Myocyte (in vitro differentiated cells): Measurements from ENCODE around the gene NSMCE4A. TPM values are rescaled to one million over a fixed set of nuclear protein-coding genes. Genes with fewer than 3 reads are reported as not detected.
"Not testable (repeated sequence)": the region's sequence is repeated elsewhere in the genome, so short reads cannot be mapped to it uniquely, and the experiment has no call there.

Source experiments
- DNase-seq: peaks from one replicate; pipeline ENCODE4 v3.0.0-alpha.2; 2012; ENCODE audit warnings: low read depth
- polyA plus RNA-seq: library from polyadenylated mRNA; unstranded; fragments of >200 nt; gene quantifications from one replicate; pipeline ENCODE4 v1.2.1, GENCODE V29; 2012; ENCODE audit warnings: missing spikeins
- total RNA-seq: library from RNA; depleted of rRNA; stranded (reverse); fragments of >200 nt; gene quantifications from 2 replicates; pipeline ENCODE4 v1.2.3, GENCODE V29; 2014

NSMCE4A gene, protein sequence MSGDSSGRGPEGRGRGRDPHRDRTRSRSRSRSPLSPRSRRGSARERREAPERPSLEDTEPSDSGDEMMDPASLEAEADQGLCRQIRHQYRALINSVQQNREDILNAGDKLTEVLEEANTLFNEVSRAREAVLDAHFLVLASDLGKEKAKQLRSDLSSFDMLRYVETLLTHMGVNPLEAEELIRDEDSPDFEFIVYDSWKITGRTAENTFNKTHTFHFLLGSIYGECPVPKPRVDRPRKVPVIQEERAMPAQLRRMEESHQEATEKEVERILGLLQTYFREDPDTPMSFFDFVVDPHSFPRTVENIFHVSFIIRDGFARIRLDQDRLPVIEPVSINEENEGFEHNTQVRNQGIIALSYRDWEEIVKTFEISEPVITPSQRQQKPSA
- total RNA-seq = 24.4 and 24.6 TPM in 2 replicates
- 8.4 TPM for polyA plus RNA-seq

DNA sequence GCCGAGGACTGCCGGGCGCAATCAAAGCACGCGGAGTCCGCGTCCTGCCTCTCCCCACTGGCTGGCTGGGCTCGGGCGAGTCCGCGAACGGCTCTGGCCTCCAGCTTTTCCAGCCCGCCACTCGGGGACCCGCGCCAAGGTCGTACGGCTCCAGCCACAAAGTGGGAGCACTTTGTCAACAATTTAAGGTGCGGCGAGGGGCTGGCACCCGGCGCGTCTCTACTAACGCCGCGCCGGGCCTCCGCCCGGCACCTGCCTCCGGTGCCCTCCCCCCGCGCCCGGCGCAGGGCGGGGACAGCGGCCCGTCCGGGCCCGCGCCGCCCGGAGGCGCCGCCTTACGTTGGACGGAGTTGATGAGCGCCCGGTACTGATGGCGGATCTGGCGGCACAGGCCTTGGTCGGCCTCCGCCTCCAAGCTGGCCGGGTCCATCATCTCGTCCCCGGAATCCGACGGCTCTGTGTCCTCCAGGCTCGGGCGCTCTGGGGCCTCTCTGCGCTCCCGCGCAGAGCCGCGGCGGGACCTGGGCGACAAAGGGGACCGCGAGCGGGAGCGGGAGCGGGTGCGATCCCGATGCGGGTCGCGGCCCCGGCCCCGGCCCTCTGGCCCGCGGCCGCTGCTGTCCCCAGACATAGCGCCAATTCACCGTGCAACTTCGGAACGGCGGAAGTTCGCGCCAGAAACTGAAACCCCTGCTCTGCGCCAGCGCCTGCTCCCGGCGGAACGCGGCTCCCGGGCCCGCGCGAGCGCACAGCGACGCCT is at the start of gene NSMCE4A:
Gene NSMCE4A (minus strand): TSS at position 683 of the 760 bp plus-strand sequence. CDS start 52 bp downstream, at position 631.
- peak; percentile 79 for DNase-seq

DNA sequence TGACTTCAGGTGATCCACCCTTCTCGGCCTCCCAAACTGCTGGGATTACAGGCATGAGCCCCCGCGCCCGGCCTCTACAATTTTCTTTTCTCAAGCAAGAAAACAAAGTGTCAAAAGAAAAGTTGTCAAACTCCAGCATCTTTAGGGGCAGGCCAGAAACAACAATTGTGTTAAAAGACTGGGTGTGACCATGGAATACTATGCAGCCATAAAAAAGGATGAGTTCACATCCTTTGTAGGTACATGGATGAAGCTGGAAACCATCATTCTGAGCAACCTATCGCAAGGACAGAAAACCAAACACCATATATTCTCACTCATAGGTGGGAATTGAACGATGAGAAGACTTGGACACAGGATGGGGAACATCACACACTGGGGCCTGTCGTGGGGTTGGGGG is 48.2 kb upstream of the NSMCE4A start:
- not testable (repeated sequence) for DNase-seq

DNA sequence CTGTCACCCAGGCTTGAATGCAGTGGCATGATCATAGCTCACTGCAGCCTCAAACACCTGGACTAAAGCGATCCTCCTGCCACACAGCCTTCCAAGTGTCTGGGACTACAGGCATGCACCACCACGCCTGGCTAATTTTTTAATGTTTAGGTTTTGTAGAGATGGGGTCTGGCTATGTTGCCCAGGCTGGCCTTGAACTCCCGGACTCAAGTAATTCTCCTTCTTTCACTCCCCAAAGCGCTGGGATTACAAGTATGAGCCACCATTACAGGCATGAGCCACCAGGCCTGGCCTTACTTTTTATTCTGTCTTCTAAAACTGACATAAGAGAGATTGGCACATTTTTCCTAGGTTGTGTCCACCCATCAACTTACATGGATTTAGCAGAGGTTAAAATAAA is 47.3 kb upstream of the NSMCE4A start:
- DNase-seq = no peak

DNA sequence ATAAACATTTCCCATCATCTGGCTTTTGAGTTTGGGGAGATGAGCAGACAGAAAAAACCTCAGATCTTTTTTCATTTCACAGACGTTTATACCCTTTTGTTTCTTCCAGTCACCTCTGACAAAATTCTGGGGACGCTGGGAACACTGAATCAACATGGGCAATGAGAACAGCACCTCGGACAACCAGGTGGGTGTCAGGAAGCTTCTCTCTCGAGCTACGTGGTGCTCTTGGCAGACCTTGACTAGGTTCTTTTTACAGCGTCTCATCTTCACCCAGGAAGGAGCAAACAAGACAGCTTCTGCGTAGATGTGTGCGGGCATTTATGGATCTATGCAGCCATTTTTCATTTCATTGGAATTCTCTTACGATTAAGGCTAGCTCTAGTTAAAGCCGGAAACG is 46.8 kb upstream of the NSMCE4A start:
- no peak for DNase-seq

DNA sequence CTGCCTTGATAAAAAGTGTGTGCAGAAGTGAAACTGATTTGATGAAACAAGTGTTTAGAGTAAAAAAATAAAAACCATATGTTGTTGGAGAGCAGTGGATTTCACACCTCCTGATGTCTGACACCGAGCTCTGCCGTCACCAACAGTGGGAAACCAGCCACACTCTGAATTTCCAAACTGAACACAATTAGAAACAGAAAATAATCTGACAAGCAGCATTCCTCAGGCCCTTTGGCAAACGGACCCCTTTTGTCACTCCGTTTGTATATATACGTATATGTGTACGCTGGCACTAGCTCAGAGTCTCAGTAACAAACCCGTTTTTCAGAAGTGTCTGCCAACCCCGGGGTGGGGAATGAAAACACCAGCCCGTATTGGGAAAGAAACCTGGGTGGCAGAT is 46.4 kb upstream of the NSMCE4A start:
- DNase-seq = no peak

DNA sequence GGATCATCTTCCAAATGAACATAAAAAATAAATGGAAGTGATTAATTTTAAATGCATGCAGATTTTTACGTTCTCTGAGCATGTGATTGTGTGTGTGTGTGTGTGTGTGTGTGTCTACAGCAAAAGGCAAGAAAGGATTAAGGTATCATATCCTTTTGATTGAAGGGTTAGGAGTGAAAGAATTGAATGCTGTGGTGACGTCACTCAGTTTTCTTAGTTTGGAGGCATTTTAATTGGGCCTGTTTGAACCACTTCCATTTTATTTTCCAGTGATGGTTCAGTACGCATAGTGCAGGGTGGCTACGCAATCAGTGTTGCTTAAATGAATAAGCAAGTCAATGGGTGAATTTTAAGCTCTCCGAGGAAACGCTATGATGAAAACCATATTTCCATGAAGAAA is 45.2 kb upstream of the NSMCE4A start:
- DNase-seq = no peak

DNA sequence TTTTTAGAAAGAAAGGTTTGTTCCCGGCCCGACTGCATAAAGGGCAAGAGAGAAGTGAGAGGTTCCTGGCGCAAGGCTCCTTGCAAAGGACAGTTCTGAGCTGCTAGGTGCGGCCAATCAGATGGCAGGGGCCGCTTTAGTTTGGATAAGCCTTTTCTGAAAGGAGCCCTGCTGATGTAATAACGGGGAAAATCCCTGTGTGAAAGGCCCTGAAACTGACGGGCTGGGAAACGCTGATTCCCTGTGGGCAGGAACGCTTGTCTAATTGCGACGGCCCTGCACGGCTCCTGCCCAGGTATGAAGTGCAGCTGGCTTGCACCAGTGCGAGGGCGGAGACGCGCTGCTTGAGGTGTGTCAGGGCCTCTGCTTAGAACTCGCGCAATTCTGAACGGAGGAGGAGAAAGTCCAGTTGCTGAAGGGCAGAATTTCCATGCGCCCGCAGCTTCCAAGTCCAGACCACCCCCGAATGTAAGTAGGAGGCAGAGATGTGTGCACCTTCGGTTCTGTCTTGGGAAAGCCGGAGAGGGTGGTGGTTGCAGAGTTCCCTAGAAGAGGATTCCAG is 44.5 kb upstream of the NSMCE4A start:
- DNase-seq = no peak

DNA sequence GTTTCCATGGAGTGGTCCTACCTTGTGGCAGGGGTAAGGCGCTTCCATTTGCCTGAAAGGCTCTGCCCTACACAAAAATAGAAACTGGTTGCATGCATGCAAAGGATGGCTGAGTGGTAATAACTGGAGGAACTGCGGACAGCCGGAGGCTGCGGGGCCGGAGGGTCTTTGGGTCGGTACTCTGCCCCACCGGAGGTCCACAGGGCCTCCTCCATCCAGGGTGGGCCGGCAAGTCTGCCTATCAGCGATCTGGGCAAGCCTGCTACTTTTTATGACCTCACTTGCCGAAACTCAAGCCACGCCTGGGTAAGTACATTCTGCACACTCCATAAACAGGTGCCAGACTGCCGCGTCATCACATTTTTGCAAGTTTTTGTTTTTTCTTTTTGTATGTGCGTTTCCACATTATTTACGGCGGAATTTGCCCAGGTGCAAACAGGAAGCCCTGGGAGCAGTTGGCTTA is 44.0 kb upstream of the NSMCE4A start:
- no peak for DNase-seq

DNA sequence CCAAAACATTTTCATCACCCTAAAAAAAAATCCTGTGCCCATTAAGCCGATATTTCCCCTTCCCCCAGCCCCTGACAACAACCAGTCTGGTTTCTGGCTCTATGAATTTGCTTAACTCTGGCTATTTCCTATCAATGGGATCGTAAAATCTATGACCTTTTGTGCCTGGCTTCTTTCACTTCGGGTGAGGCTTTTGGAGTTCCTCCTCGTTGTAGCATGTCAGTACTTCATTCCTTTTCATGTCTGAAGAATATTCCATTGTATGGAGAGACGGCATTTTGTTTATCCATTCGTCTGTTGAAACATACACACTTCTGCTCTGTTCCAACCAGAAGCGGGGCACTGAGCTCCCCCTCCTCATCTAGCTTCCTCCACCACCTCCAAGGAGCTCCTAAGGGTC is 43.5 kb upstream of the NSMCE4A start:
- DNase-seq = no peak

DNA sequence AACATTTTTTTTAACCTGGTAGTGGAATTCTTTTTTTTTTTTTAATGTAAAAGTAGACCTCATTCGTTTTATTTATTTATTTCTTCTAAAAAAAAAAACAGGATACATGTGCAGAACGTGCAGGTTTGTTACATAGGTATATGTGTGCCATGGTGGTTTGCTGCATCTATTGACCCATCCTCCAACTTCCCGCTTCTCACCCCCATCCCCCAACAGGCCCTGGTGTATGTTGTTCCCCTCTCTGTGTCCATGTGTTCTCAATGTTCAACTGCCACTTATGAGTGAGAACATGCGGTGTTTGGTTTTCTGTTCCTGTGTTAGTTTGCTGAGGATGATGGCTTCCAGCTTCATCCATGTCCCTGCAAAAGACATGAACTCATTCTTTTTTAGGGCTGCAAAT is 42.9 kb upstream of the NSMCE4A start:
- not testable (repeated sequence) for DNase-seq

DNA sequence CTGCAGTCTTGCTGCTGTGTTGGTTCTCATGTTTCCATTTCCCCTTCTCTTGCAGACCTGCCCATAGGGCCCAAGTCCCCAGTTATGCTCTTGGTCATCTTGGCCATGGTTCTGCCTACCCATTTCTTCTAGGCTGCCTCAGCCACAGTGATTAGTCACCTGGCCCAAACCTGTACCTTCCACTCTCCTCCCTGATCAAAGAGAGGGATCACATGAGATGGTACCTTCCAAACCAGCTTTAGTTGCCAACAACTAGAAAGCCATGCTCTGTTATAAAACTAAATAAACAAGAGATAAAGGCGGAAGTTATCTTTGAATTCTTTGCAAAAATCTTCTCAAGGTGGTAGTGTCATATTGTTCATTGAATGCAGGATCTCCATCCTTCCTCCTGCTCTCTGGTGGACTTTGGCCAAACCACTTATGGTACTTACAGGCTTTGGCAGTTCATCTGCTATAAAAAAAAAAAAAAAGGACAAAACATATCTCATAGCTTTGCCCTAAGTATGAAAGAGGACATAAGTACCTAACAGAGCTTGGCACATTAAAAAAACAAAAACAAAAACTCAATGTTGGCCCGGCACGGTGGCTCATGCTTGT is 39.7 kb upstream of the NSMCE4A start:
- DNase-seq = no peak

DNA sequence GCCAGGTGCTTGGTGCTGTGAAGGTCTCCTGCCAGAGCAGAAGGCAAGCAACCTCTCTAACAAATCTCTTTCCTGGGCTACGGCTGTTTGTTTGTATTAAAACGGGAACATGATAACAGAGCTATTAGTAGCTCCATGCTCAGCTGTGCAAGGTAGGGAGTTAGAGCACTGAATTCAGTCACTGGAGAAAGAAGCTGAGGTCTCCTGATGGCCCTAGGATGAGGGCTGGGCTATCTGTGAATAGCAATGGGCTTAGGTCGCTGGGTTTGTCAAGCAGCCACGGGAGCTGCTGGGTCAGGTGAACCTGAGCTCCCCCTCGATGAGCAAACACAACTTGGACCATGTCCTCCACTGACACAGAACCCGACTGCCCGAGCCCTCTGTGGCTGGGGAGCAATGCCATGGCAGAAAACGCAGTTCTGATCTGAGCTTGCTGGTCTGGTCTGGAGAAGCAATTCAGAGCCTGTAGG is 38.3 kb upstream of the NSMCE4A start:
- peak; percentile 72 for DNase-seq

DNA sequence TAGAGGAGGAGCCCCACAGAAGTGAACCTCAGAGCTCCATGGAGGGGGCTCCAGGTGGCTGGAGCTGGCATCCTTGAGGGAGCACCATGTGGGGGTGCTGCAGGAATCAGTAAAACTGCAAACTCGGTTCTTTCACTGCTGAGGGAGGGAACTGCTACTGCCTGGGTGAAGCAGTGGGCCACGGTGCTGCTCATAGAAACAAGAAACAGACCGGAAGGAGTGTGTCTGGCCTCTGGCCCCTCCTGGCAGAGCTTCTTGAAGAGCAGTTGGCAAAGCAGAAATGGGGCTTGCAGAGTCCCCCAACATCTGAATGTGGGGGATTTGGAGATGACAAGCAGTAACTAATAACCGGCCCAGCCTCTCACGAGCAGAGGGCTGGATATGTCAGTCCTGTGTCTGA is 37.7 kb upstream of the NSMCE4A start:
- DNase-seq = no peak

DNA sequence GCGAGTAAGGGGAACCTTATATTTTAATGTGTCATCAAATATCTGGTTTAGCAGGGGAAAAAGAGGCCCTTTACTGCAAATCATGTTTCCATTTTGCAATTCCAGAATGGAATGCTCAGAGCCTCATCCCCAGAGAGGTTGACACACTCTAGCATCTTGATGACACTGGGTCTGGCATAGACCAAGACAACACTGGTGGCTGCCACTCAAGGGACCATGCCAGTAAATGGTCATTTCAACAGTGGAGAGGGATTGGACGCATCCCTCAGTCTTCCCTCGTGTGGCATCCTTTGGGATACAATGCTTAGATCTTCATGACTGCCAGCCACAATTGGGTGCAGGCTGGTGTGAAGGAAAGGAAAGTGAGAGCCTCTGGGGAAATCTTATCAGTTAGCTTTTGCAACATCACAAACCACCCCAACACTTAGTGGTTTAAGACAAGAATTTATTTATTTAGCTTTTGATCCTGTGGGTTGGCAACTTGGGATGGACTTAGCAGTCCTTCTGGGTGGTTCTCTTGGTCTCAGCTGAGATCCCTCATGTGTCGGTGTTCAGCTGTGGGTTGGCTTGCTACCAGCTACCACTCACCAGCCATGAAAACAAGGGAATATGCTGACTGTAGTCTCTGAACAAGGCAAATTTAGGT is 35.5 kb upstream of the NSMCE4A start:
- DNase-seq = peak; percentile 79

DNA sequence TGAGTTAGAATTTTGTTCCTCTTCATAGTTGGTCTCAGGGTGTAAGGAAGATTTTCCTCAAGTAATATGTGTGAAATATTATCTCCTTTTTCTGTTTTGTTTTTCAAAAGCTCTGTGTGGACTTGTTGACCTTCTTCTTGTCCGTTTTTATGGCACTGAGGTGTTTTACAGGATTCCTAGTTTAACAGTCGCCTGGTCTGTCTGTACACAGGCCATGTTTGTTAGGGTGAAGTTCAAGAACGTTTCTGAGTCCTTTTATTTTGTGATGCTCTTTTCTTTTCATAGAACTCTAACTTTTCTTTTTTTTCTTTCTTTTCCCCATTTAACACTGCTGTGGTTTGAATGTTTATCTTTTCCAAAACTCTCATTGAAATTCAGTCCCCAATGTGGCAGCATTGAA is 32.4 kb upstream of the NSMCE4A start:
- DNase-seq = no peak

DNA sequence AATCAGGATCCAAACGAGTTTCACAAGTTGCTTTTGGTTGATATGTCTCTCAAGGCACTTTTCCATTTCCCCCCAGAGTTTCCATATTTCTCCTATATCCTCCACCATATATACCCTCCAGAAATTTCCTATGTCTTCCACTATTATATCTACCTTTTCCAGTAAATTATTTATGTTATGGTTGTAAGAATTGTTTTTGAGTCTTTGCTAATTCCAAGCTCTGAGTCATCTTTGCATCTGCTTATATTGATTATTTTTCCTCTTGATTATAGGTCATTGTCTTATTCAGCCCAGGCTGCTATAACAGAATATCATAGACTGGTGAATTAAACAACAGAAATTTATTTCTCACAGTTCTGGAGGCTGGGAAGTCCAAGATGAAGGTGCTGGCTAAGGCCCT is 26.7 kb upstream of the NSMCE4A start:
- DNase-seq = no peak

DNA sequence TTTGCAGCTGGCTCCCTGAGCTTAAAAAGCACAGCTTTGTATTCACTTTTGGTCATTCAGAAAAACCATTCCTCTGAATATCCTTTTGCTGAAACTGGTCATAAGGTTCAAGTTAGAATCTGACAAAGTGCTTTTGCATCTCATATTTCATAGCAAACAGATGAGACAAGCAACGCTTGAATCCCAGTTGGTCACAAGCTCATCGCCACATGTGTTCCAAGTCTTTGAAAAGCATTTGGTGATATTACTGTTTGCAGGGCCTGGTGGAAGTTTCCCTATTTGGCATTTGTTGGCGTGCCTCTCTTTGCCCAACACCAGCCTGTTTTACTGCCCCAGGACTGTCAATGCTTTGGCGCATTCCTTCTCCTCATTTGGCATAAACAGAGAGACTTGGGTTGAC is 24.3 kb upstream of the NSMCE4A start:
- DNase-seq = peak; percentile 91

DNA sequence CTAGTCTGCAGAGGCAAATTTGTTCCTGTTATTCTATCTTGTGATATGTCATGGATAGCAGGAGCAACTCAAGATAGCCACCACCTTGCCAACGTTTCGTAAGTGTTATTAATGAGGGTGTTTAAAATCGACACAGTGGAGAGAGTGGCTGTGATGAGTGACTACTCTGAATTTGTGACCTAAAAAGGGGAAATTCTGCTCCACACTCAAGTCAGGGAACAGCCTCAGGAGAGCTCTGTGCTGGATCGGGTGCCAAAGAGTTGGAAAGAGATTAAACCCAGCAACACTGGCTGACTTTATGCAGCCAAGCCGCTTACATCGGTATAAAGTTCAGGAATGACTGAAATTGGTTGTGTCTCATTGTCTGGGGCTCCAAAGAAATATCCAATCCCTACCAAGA is 23.4 kb upstream of the NSMCE4A start:
- DNase-seq = no peak

DNA sequence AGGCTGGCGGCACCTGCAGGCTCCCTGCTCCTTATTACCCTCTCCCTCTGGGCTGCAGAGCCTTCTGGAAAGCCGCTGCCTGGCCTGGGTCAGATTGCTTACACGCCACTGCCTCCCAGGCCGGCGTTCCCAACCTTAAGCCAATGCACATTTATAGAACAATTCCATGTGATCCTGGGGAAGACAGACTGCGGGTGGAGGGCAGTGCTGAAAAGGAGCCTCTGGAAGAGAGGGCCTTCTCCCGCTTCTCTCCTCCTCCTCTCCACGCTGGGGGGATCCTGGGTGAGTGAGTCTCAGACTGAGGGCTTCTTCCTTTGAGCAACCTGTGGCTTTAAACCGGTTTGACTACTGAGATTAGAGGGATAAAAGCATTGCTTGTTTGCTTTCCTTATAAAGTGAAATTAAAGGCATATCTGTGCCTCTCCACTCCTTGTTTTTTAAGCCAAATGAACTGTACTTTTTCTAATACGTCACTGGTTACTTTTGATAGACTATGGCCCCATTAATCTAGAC is 19.5 kb upstream of the NSMCE4A start:
- DNase-seq = peak; percentile 71

DNA sequence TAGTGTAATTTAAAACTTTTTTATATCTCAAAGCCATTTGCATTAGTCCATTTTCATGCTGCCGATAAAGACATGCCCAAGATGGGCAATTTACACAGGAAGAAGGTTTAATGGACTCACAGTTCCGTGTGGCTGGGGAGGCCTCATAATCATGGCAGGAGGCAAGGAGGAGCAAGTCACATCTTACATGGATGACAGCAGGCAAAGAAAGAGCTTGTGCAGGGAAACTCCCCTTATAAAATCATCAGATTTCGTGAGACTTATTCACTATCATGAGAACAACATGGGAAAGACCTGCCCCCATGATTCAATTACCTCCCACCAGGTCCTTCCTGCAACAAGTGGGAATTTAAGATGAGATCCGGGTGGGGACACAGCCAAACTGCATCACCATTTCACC is 16.7 kb upstream of the NSMCE4A start:
- DNase-seq = not testable (repeated sequence)
